DOHH2 (cell line): ENCODE measurements around the gene NFIB.

Experiments used
- H3F3A ChIP-seq: fragments of 200-600 bp; sonication (generic), shearing (Covaris generic); 2 replicates; pipeline ENCODE4 v1.6.0; 2016; ENCODE audit warnings: antibody characterized with exemption, mild to moderate bottlenecking; ENCODE audit not compliant: control insufficient read depth, insufficient read depth
- H3K27ac ChIP-seq: fragments of 200-600 bp; sonication (generic); 2 replicates; pipeline ENCODE4 v1.5.1; 2014; ENCODE audit warnings: low read depth, mild to moderate bottlenecking, low read length, moderate library complexity
- H3K27me3 ChIP-seq: fragments of 200-600 bp; sonication (generic); 2 replicates; pipeline ENCODE4 v1.6.1; 2014; ENCODE audit warnings: mild to moderate bottlenecking, low read length, mixed read lengths; ENCODE audit not compliant: control insufficient read depth
- H3K36me3 ChIP-seq: fragments of 200-600 bp; sonication (generic); 2 replicates; pipeline ENCODE4 v1.6.1; 2014; ENCODE audit warnings: mild to moderate bottlenecking, low read length, moderate library complexity, mixed read lengths; ENCODE audit not compliant: control insufficient read depth
- H3K4me1 ChIP-seq: fragments of 200-600 bp; sonication (generic); 2 replicates; pipeline ENCODE4 v1.6.1; 2014; ENCODE audit warnings: mild to moderate bottlenecking, low read length, mixed read lengths; ENCODE audit not compliant: control insufficient read depth
- H3K4me2 ChIP-seq: fragments of 200-600 bp; sonication (generic); 2 replicates; pipeline ENCODE4 v1.6.0; 2014; ENCODE audit warnings: mild to moderate bottlenecking, low read length, moderate library complexity
- H3K4me3 ChIP-seq: fragments of 200-600 bp; sonication (generic); 2 replicates; pipeline ENCODE4 v1.5.1; 2014; ENCODE audit warnings: mild to moderate bottlenecking, low read length, mixed read lengths
- H3K79me2 ChIP-seq: fragments of 200-600 bp; sonication (generic); 2 replicates; pipeline ENCODE4 v1.6.1; 2014; ENCODE audit warnings: mild to moderate bottlenecking, low read length, mixed read lengths; ENCODE audit not compliant: control insufficient read depth
- H3K9me2 ChIP-seq: fragments of 200-600 bp; sonication (generic); replicated peaks from 2 replicates; pipeline ENCODE4 v1.6.1; 2014; ENCODE audit warnings: mild to moderate bottlenecking, low read length, mixed read lengths; ENCODE audit not compliant: control insufficient read depth
- H3K9me3 ChIP-seq: fragments of 200-600 bp; sonication (generic); 2 replicates; pipeline ENCODE4 v1.6.1; 2014; ENCODE audit warnings: antibody characterized with exemption, low read length, mixed read lengths; ENCODE audit not compliant: control insufficient read depth, insufficient read depth
- H4K20me1 ChIP-seq: fragments of 200-600 bp; sonication (generic); 2 replicates; pipeline ENCODE4 v1.6.0; 2014; ENCODE audit warnings: low read depth, mild to moderate bottlenecking, antibody characterized with exemption, low read length, moderate library complexity; ENCODE audit not compliant: control insufficient read depth, insufficient read depth
- EZH2phosphoT487 ChIP-seq: fragments of 200-600 bp; sonication (generic); IDR thresholded peaks from 2 replicates; pipeline ENCODE4 v1.6.1; 2017; ENCODE audit warnings: borderline replicate concordance, mild to moderate bottlenecking, antibody characterized with exemption, low read length, moderate library complexity, mixed read lengths
- TF ChIP-seq, protein P1 (sequence below): fragments of 200-600 bp; sonication (generic); IDR thresholded peaks from one replicate; pipeline ENCODE4 v1.5.1; 2014; ENCODE audit warnings: antibody characterized with exemption, mild to moderate bottlenecking, low read depth, low read length; ENCODE audit not compliant: poor library complexity, severe bottlenecking

The NFIB gene

DNA sequence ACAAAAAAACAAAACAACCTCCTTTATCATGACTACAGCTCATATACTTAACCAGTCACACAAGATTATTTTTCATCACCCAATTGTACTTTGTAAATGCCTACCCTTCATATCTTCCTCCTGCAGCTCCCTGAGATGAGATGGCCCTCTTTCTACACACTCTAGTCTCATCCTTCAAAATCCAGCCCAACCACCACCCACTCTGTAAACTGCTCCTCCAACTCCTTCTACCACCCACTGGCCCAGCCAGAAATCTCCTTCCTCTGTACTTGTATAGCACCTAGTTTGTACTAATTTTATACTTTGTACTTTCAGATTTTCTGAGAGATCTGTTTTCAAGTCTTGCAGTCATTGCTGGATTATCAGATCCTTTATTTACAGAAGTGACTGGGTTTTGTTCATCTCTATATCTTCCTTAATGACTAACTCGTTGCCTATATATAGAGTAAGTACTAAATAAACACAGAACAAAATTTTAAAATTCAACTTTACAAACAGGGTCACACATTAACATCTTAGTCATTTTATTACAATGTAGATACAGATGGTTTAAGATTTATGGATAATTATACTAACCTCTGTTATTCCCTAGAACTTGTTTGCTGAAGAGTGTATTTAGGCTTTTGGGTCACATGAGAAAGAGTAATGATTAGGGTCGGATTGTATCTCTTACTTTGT lies 155.7 kb downstream of the NFIB start:
- H3K79me2 ChIP-seq = no peaks in the 10 kb centered on the region
- no peaks in the 10 kb centered on the region for H3K36me3 ChIP-seq
- no peaks in the 10 kb centered on the region for H3K27me3 ChIP-seq
- no peaks in the 10 kb centered on the region for H3K9me2 ChIP-seq
- no peaks in the 10 kb centered on the region for H3F3A ChIP-seq
- no peak overlapping the region for H3K27ac ChIP-seq
- H4K20me1 ChIP-seq = no peaks in the 10 kb centered on the region
- H3K4me3 ChIP-seq = no peak overlapping the region
- no peaks in the 10 kb centered on the region for H3K9me3 ChIP-seq
- TF ChIP-seq, protein P1, sequence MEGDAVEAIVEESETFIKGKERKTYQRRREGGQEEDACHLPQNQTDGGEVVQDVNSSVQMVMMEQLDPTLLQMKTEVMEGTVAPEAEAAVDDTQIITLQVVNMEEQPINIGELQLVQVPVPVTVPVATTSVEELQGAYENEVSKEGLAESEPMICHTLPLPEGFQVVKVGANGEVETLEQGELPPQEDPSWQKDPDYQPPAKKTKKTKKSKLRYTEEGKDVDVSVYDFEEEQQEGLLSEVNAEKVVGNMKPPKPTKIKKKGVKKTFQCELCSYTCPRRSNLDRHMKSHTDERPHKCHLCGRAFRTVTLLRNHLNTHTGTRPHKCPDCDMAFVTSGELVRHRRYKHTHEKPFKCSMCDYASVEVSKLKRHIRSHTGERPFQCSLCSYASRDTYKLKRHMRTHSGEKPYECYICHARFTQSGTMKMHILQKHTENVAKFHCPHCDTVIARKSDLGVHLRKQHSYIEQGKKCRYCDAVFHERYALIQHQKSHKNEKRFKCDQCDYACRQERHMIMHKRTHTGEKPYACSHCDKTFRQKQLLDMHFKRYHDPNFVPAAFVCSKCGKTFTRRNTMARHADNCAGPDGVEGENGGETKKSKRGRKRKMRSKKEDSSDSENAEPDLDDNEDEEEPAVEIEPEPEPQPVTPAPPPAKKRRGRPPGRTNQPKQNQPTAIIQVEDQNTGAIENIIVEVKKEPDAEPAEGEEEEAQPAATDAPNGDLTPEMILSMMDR = no peak
- no peak for TF ChIP-seq EZH2phosphoT487
- no peak overlapping the region for H3K4me2 ChIP-seq
- H3K4me1 ChIP-seq = peaks cover 27% of the 10 kb centered on the region

DNA sequence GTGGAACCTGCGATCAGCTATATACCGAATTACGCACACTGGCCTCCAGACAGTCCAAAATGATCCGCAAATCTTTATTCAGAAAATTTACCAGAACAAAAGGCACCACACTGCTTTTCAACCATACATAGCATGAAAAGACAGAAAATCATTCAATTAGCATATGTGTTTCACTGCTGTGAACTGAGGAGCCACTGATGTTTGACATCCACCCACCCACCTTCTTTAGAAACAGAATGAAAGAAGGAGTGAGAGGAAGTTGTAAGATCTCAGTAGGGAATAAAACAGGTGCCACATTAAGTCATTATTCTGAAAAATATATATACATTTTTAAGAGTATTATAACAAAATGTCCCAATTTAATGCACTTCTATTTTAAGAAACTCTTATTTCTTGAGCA lies 156.8 kb downstream of the NFIB start:
- Histone ChIP-seq H3K79me2 (no peaks in the 10 kb centered on the region), H4K20me1 (no peaks in the 10 kb centered on the region), H3K27ac (no peak overlapping the region), H3K36me3 (no peaks in the 10 kb centered on the region), H3K27me3 (no peaks in the 10 kb centered on the region), H3F3A (no peaks in the 10 kb centered on the region), H3K4me1 (peaks cover 27% of the 10 kb centered on the region), H3K9me3 (no peaks in the 10 kb centered on the region), H3K4me3 (no peak overlapping the region), H3K4me2 (no peak overlapping the region), H3K9me2 (no peaks in the 10 kb centered on the region)
- TF ChIP-seq, protein P1 = no peak
- TF ChIP-seq EZH2phosphoT487 = no peak

DNA sequence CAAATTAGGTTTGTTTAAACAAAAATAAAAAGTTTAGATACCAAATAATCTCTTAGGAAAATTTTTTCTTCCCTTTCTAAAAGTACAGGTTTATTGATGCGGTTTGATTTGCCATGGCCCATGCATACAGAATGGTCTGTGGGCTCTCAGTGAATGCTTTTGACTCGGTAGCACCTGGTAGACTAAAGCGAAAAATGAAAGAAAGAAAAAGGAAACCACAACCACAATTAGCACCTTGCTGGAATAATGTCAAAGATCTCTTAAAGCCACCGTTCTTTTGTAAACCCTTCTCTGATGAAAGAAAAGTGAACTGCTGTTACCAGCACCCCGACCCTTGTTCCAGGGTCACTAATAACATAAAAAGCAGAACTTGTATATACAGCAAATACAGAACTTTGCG lies 157.9 kb downstream of the NFIB start:
- H3K9me2 ChIP-seq = no peaks in the 10 kb centered on the region
- H3K79me2 ChIP-seq = no peaks in the 10 kb centered on the region
- H3F3A ChIP-seq = no peaks in the 10 kb centered on the region
- H4K20me1 ChIP-seq = no peaks in the 10 kb centered on the region
- H3K4me3 ChIP-seq = no peak overlapping the region
- no peaks in the 10 kb centered on the region for H3K9me3 ChIP-seq
- no peak overlapping the region for H3K4me2 ChIP-seq
- H3K27me3 ChIP-seq = no peaks in the 10 kb centered on the region
- peaks cover 27% of the 10 kb centered on the region for H3K4me1 ChIP-seq
- TF ChIP-seq, protein P1 = no peak
- TF ChIP-seq EZH2phosphoT487 = no peak
- no peaks in the 10 kb centered on the region for H3K36me3 ChIP-seq
- H3K27ac ChIP-seq = no peak overlapping the region
